ENCODE results near the gene KRT76.

KRT76 gene

DNA sequence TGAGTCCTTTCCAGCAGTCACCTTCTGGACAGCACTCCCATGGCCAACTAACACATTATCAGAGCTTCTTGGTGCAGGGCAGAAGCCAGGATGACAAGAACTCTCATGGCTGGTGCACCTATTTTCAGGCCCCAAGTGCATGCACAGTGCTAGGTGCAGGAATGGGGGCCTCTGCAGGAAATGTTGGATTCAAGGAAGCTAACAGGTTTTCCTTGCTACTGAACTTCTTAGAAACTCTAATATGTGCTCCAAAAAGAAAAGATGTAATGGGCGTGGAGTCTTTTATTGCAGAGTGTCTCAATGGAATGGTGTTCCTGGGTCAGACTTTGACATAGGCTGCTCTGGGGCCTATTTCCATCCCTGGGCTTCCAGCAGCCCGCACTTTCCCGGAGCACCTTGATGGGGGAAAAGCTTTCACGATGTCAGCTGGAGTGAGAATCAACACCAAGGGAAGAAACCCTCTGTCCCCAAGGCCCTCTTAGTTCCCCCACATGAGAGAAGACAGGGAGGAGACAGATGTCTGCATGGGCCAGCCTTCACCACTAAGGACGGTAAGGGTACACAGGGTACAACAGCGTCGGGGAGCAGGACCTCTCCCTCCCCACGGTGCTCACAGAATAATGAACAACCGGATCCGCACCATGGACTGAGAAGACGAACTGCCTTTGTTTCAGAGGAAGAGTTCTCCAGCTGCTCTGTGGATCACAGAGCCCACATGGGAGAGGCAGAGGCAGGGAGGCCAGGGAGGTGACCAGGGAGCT lies 11.9 kb upstream of the KRT76 start:
- TF ChIP-seq, protein P1, sequence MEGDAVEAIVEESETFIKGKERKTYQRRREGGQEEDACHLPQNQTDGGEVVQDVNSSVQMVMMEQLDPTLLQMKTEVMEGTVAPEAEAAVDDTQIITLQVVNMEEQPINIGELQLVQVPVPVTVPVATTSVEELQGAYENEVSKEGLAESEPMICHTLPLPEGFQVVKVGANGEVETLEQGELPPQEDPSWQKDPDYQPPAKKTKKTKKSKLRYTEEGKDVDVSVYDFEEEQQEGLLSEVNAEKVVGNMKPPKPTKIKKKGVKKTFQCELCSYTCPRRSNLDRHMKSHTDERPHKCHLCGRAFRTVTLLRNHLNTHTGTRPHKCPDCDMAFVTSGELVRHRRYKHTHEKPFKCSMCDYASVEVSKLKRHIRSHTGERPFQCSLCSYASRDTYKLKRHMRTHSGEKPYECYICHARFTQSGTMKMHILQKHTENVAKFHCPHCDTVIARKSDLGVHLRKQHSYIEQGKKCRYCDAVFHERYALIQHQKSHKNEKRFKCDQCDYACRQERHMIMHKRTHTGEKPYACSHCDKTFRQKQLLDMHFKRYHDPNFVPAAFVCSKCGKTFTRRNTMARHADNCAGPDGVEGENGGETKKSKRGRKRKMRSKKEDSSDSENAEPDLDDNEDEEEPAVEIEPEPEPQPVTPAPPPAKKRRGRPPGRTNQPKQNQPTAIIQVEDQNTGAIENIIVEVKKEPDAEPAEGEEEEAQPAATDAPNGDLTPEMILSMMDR (IDR thresholded peaks at IDR 0.05; ENCODE audit: insufficient read depth, low read length, poor library complexity, severe bottlenecking): no peak
- no peaks in the 10 kb centered on the region; the same call in 1 of the 2 replicates for H3K27me3 ChIP-seq (replicated peaks; ENCODE audit: control insufficient read depth, insufficient read depth, low read length)
- DNase-seq (ENCODE audit: extremely low read depth, insufficient read length): no peak

DNA sequence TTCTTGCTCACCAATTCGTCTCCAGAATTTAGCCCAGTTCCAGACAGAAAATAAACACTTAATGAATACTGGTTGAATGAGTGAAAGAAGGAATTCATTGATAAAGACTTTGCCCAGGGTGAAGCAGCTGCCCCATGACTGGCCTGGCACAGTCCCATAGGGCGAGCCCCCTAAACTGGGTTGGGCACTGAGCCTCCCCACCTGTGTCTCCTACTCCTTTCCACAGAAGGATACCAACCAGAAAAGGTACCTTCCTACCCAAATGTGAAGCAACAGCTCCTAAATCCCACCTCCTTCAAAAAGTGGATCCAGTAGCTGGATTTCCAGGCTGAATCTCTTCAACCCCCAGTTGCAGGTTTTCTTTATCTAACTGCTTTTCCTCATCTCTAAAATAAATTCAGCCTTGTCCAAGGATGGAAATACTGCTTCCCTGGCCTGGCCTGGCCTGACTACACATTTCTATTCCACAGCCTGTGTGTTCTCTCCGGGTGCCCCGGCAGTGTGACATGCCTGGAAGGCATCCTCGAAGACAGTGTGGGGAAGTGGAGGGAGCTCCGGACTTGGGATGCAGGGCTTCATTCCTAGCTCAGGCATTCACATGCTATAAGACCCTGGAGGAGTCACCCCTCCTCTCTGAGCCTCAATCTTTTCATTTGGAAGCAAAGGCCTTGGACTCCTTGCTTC lies 11.2 kb upstream of the KRT76 start:
- Histone ChIP-seq H3K36me3 (ENCODE audit: control insufficient read depth, insufficient read depth, low read length) (no peaks in the 10 kb centered on the region), H3K4me3 (replicated peaks; ENCODE audit: low read depth, low read length) (no peak overlapping the region), H3K27me3 (replicated peaks; ENCODE audit: control insufficient read depth, insufficient read depth, low read length) (no peaks in the 10 kb centered on the region; the same call in 1 of the 2 replicates)
- DNase-seq (ENCODE audit: extremely low read depth, insufficient read length): no peak
- TF ChIP-seq, protein P1 (IDR thresholded peaks at IDR 0.05; ENCODE audit: insufficient read depth, low read length, poor library complexity, severe bottlenecking): no peak

More for the DNA sequence above, 11.9 kb upstream of the KRT76 start:
- Histone ChIP-seq H3K4me3 (replicated peaks; ENCODE audit: low read depth, low read length) (no peak overlapping the region), H3K36me3 (ENCODE audit: control insufficient read depth, insufficient read depth, low read length) (no peaks in the 10 kb centered on the region)

DNA sequence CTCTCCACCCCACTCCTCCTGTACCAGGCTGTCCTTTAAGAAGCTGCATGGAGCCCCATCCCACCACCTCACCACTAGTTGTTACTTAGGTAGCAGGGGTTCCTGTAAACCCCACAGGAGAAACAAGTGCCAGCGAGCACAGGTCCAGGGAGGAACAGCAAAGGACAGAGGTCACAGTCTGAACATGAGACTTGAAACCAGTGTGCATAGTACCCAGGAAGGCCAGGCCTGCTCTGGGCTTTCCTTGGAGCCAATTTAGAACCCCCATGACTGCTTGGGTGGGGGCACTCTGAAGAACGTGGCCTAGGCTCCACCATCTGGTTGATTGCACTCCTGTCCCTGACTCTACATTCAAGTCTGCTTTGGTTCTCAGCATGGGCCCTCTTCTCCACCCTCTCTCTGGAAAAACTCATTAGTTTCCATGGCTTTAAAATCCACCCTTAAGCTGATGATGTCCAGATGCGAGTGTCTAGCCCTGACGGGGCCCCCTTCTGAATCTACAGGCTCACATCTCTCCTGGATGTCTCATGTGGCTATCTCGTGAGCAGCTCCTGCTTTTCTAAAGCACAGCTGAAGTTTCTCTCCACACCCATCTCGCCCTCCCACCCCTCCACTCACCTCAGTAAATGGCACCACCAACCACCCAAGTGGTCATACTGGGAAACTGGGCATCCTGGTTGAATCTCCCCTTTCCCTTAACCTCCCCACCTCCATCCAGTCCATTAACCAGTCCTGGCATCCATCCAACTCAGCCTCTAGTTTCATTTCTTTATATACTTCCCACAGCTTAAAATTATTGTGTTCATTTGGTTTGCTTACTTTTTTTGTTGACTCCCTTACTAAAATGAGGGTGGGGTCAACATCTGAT lies 10.4 kb upstream of the KRT76 start:
- Histone ChIP-seq H3K4me3 (replicated peaks; ENCODE audit: low read depth, low read length) (no peak overlapping the region), H3K36me3 (ENCODE audit: control insufficient read depth, insufficient read depth, low read length) (no peaks in the 10 kb centered on the region), H3K27me3 (replicated peaks; ENCODE audit: control insufficient read depth, insufficient read depth, low read length) (no peaks in the 10 kb centered on the region; the same call in 1 of the 2 replicates)
- TF ChIP-seq, protein P1 (IDR thresholded peaks at IDR 0.05; ENCODE audit: insufficient read depth, low read length, poor library complexity, severe bottlenecking): no peak
- no peak for DNase-seq (ENCODE audit: extremely low read depth, insufficient read length)

DNA sequence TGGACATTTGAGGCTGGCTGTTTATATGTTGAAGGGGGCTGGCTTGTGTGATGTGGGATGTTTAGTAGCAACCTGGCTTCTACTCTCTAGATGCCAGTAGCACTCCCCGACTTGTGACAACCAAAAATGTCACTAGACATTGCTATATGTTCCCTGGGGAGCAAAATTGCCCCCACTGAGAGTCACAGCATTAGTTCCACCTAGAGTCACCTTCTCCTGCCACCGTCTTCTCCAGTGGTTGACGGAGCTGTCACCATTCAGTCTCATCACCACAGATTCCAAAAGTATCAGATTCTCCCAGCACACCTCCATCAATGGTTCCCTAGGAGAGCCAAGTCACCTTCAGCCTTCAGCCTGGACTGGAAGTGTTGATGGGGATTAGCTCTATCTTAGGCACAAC lies 7.8 kb upstream of the KRT76 start:
- no peak for DNase-seq (ENCODE audit: extremely low read depth, insufficient read length)

More for the DNA sequence above, 7.8 kb upstream of the KRT76 start:
- TF ChIP-seq, protein P1 (IDR thresholded peaks at IDR 0.05; ENCODE audit: insufficient read depth, low read length, poor library complexity, severe bottlenecking): no peak
- no peaks in the 10 kb centered on the region for H3K27me3 ChIP-seq (replicated peaks; ENCODE audit: control insufficient read depth, insufficient read depth, low read length)
- H3K36me3 ChIP-seq (ENCODE audit: control insufficient read depth, insufficient read depth, low read length): no peaks in the 10 kb centered on the region
- no peak overlapping the region for H3K4me3 ChIP-seq (replicated peaks; ENCODE audit: low read depth, low read length)
